ENCODE results near the gene PRKCE.

The PRKCE gene

DNA sequence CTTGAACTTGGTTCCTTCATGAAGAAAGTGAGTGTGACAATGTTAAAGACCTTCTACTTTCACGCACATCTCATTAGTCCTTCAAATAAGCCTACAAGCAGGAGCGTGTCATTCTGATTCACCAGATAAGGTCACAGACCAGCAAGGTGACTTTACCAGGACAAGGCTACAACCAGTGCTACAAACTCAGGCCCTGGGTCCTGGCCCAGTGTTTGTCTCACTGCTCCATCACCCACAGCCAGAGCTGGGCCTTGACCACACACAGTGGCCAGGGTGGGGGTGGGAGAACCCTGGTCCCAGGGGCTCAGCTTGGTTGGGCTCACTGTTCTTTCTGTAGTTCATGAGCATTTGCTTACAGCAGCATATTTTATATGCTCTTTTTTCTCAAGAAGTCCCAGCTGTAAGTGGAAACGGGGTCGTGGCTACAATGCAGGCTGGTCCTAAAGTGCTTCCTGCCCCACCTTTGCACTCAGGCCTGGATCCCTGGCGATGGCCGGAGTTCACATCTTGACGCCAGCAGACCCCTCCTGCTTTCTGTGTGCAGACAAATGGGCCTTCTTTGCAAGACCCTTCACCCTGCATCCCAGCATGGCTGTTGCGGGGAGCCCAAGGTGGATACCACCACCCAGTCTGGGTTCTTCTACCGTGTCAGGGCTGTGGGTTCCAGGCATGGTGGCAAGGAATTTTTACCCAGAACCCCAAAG is 492.1 kb downstream of the PRKCE start:
- Histone ChIP-seq H3K9ac (ENCODE audit: low read depth, low read length) (no peak overlapping the region), H3K36me3 (ENCODE audit: insufficient read depth, low read length) (no peaks in the 10 kb centered on the region)

GRCh38 chr2:46144133-46144800 is 492.8 kb downstream of the PRKCE start:
- Histone ChIP-seq H3K4me1 (ENCODE audit: insufficient read depth, low read length) (peaks cover 17% of the 10 kb centered on the region; the same call in 1 of the 2 replicates), H3K9me3 (ENCODE audit: control insufficient read depth, insufficient read depth, low read length) (no peaks in the 10 kb centered on the region), H3K36me3 (ENCODE audit: insufficient read depth, low read length) (no peaks in the 10 kb centered on the region), H3K9ac (ENCODE audit: low read depth, low read length) (no peak overlapping the region)

More for the DNA sequence above, 492.1 kb downstream of the PRKCE start:
- Histone ChIP-seq H3K9me3 (ENCODE audit: control insufficient read depth, insufficient read depth, low read length) (no peaks in the 10 kb centered on the region), H3K4me1 (ENCODE audit: insufficient read depth, low read length) (peaks cover 17% of the 10 kb centered on the region; the same call in 1 of the 2 replicates)

- Histone ChIP-seq H3K4me1 (ENCODE audit: insufficient read depth, low read length) (peaks cover 17% of the 10 kb centered on the region; the same call in 1 of the 2 replicates), H3K9me3 (ENCODE audit: control insufficient read depth, insufficient read depth, low read length) (no peaks in the 10 kb centered on the region), H3K36me3 (ENCODE audit: insufficient read depth, low read length) (no peaks in the 10 kb centered on the region), H3K9ac (ENCODE audit: low read depth, low read length) (no peak overlapping the region)
Observed at GRCh38 chr2:46145017-46145416, 493.5 kb downstream of the PRKCE start.

- peaks cover 22% of the 10 kb centered on the region; the same call in 1 of the 2 replicates for H3K4me1 ChIP-seq (ENCODE audit: insufficient read depth, low read length)
- H3K9me3 ChIP-seq (ENCODE audit: control insufficient read depth, insufficient read depth, low read length): no peaks in the 10 kb centered on the region
- H3K9ac ChIP-seq (ENCODE audit: low read depth, low read length): no peak overlapping the region
- H3K36me3 ChIP-seq (ENCODE audit: insufficient read depth, low read length): no peaks in the 10 kb centered on the region
Observed at GRCh38 chr2:46145840-46146239, 494.4 kb downstream of the PRKCE start.

DNA sequence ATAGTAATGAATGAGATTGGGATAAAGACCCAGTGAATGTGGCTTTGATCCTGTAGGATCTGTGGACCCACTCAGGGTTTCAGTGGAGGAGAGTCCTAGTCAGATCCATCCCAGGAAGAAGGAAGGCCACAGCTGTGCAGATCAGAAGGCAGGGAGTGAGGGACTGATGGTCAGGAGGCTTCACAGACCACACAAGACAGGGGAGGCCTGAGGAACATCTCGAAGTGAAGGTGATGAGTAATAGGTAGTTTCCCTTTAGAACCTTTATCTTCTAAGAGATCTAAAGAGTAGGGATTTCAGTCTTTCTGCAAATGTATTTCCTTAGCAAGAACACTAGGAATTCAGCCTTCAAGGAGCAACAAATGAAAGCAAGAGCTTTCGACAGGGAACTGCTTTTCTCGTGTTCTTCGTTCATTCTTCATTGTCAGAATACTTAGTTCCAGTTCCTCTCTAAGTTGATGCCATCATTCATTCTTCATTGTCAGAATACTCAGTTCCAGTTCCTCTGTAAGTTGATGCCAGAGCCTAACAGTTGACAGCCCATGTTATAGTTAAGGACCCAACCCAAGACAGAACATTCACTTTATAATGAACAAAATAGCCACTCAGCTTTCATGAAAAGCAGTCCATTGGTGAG is 495.5 kb downstream of the PRKCE start:
- Histone ChIP-seq H3K36me3 (ENCODE audit: insufficient read depth, low read length) (no peaks in the 10 kb centered on the region), H3K9ac (ENCODE audit: low read depth, low read length) (no peak overlapping the region), H3K9me3 (ENCODE audit: control insufficient read depth, insufficient read depth, low read length) (no peaks in the 10 kb centered on the region), H3K4me1 (ENCODE audit: insufficient read depth, low read length) (peaks cover 25% of the 10 kb centered on the region; the same call in 1 of the 2 replicates)

DNA sequence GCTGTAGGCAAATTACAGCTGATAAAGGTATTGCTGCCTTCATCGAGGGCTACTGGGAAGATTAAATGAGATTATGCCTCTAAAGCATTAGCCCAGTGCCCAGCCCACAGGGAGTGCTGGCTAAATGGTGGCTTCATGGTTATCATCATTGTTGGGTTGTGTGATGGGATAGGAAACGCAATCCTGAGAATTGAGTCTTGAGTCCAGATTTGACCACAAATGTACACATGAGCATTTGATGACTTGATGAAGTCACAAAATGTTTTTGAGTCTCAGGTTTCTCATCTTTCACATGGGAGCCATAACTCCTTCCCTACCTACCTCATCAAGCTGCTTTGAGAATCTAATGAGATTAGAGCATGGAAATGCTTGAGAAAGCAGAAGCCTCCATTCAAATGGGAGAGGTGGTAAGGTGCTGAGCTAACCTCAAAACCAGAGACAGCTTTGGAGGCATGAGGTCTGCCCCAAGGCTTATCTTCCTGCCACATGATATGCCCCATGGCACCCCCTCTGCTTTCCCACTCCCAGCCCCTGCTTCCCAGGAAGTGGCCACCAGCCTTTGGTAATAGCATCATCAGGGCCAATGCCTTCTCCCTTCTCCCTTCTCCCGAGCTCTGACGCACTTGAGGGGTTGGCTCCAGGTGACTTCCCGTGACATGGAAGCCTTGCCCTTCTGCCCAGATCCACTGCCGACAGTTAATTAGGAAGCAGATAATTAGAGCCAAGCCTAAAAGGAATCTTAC is 496.3 kb downstream of the PRKCE start:
- peaks cover 25% of the 10 kb centered on the region; the same call in 1 of the 2 replicates for H3K4me1 ChIP-seq (ENCODE audit: insufficient read depth, low read length)
- H3K9me3 ChIP-seq (ENCODE audit: control insufficient read depth, insufficient read depth, low read length): no peaks in the 10 kb centered on the region
- H3K9ac ChIP-seq (ENCODE audit: low read depth, low read length): no peak overlapping the region
- H3K36me3 ChIP-seq (ENCODE audit: insufficient read depth, low read length): no peaks in the 10 kb centered on the region

DNA sequence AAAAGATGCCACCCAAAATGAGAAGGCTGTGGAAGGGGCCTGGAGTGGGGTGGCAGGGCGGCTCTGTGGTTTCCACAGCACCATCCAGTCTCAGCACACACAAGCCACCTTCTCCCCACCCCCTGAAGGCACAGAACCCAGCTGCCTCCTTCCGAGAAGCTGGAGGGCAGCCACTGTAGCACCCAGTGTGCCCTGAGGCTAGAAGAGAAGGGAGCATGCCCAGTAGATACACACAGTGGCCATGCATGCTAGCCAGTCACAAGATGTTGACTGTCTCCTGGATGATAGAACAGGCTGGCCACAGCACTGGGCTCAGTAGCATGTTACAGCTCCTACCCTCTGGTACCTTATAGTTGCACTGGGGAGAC is 496.9 kb downstream of the PRKCE start:
- Histone ChIP-seq H3K4me1 (ENCODE audit: insufficient read depth, low read length) (peaks cover 19% of the 10 kb centered on the region; the same call in 1 of the 2 replicates), H3K9me3 (ENCODE audit: control insufficient read depth, insufficient read depth, low read length) (no peaks in the 10 kb centered on the region), H3K36me3 (ENCODE audit: insufficient read depth, low read length) (no peaks in the 10 kb centered on the region), H3K9ac (ENCODE audit: low read depth, low read length) (no peak overlapping the region)

- Histone ChIP-seq H3K9ac (ENCODE audit: low read depth, low read length) (no peak overlapping the region), H3K36me3 (ENCODE audit: insufficient read depth, low read length) (no peaks in the 10 kb centered on the region), H3K9me3 (ENCODE audit: control insufficient read depth, insufficient read depth, low read length) (no peaks in the 10 kb centered on the region), H3K4me1 (ENCODE audit: insufficient read depth, low read length) (peaks cover 11% of the 10 kb centered on the region; the same call in 1 of the 2 replicates)
Observed at GRCh38 chr2:46150445-46150955, 499.0 kb downstream of the PRKCE start.

DNA sequence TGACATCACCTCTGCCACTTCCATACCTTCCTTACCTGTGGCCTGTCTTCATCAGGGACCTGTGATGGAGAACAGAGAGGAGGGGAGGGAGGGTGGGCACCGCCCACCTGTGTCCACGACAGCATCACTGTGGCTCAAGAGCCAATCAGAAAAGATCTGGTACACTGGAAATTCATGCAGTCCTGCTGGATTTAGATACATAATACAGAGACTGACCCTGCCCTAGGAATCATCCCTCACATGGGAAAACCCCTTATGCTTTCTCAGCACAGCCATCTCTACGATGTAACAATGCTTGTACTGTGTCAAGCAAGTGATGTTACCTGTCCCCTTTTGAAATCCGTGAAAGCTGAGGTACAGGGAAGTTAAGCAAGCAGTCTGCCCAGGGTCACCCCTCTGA is 500.1 kb downstream of the PRKCE start:
- Histone ChIP-seq H3K4me1 (ENCODE audit: insufficient read depth, low read length) (peaks cover 11% of the 10 kb centered on the region; the same call in 1 of the 2 replicates), H3K9me3 (ENCODE audit: control insufficient read depth, insufficient read depth, low read length) (no peaks in the 10 kb centered on the region), H3K9ac (ENCODE audit: low read depth, low read length) (no peak overlapping the region), H3K36me3 (ENCODE audit: insufficient read depth, low read length) (no peaks in the 10 kb centered on the region)

DNA sequence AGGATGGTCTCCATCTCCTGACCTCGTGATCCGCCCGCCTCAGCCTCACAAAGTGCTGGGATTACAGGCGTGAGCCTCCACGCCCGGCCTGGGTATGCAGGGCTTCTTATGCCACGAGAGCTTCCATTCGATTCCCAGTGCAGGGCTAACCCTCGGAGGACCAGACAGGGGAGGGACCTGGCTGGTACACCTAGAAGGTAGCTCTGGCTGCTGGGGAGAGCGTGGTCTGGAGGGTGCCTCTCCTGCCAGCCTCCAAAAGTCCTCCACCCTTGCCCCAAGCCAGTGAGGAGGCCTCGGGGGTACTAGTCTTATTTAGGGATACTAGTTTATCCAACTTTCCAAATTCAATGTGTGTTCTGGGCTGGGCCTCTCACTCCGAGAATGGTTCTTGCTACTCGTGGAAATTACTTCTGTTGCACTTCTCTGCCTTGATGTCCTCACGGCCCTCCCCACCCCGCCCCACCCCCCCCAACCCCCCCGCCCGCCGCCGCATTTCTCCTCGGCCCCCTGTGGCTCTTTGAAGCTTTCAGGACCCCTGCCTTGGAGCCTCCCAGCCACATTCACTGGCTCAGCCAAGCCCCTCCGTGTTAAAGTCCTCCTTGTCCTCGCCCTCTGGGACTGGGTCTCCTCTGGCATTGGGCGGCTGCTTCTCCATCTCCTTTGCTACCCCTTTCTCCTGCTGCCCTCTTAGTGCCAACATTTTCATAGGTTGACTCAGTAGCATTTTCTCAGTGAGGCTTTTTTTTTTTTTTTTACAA is 502.7 kb downstream of the PRKCE start:
- Histone ChIP-seq H3K9me3 (ENCODE audit: control insufficient read depth, insufficient read depth, low read length) (no peaks in the 10 kb centered on the region), H3K4me1 (ENCODE audit: insufficient read depth, low read length) (peaks cover 11% of the 10 kb centered on the region; the same call in 1 of the 2 replicates), H3K36me3 (ENCODE audit: insufficient read depth, low read length) (no peaks in the 10 kb centered on the region)

GRCh38 chr2:46157072-46157965 is 505.8 kb downstream of the PRKCE start:
- no peak overlapping the region for H3K9ac ChIP-seq (ENCODE audit: low read depth, low read length)
- H3K9me3 ChIP-seq (ENCODE audit: control insufficient read depth, insufficient read depth, low read length): no peaks in the 10 kb centered on the region
- no peaks in the 10 kb centered on the region for H3K36me3 ChIP-seq (ENCODE audit: insufficient read depth, low read length)
- peaks cover 3% of the 10 kb centered on the region; the same call in 1 of the 2 replicates for H3K4me1 ChIP-seq (ENCODE audit: insufficient read depth, low read length)

More for the DNA sequence above, 502.7 kb downstream of the PRKCE start:
- H3K9ac ChIP-seq (ENCODE audit: low read depth, low read length): no peak overlapping the region

- Histone ChIP-seq H3K9ac (ENCODE audit: low read depth, low read length) (no peak overlapping the region), H3K9me3 (ENCODE audit: control insufficient read depth, insufficient read depth, low read length) (no peaks in the 10 kb centered on the region), H3K36me3 (ENCODE audit: insufficient read depth, low read length) (no peaks in the 10 kb centered on the region), H3K4me1 (ENCODE audit: insufficient read depth, low read length) (peaks cover 3% of the 10 kb centered on the region; the same call in 1 of the 2 replicates)
Observed at GRCh38 chr2:46157966-46158310, 506.5 kb downstream of the PRKCE start.

DNA sequence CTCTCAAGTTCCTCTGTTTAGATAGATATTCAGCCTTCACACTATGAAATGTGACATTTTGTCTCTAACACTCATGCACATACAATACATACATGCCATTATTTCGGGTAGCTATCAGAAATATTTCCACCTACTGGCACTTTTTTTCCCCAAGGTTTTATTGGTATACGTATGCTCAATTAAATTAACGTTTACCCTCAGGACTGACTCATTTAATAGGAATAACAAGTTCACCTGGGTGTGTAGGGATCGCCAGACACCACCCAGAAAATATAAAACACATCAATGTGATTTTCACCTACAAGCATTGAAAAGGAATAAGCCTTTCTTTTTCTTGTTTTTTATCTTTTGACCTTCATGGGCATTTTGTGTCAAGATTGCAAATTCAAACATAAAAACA is 507.2 kb downstream of the PRKCE start:
- Histone ChIP-seq H3K9ac (ENCODE audit: low read depth, low read length) (no peak overlapping the region), H3K4me1 (ENCODE audit: insufficient read depth, low read length) (peaks cover 3% of the 10 kb centered on the region; the same call in 1 of the 2 replicates), H3K36me3 (ENCODE audit: insufficient read depth, low read length) (no peaks in the 10 kb centered on the region), H3K9me3 (ENCODE audit: control insufficient read depth, insufficient read depth, low read length) (no peaks in the 10 kb centered on the region)

Measured in ES-I3 (cell line).